Measurements from ENCODE around the gene SYVN1.

DNA sequence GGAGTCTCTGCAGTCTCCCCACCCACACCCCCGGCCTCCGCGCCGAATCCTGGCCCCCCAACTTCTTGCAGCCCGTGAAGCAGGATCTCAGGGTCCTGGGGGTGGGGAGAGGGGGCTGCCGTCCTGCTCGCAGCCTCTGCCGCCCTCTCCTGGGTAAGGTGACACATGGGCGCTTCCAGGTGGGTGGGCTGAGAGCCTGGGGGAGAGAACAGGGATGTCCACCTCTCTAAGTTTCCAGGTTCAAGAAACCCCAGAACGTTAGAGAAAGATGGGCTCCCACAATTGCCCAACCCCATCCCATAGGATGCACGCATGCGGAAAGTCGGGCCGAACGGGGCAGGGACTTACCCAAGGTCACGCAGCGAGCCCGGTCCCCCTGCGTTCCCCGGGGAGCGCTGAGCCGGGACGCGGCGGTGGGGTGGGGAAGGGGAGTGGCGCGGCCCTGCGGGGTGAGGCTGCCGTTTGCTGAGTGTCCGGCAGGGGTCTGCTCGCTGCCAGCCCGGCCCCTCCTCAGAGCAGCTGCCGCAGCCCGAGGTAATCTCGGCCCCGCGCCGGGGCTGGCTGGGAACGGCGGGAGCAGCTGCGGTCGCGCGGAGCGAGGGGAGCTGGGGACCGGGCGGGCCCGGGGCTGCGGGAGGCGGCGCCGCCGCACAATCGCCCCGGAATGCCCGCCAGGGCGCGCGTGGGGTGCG, 46.7 kb upstream of the SYVN1 start:
- TF ChIP-seq, protein P1, sequence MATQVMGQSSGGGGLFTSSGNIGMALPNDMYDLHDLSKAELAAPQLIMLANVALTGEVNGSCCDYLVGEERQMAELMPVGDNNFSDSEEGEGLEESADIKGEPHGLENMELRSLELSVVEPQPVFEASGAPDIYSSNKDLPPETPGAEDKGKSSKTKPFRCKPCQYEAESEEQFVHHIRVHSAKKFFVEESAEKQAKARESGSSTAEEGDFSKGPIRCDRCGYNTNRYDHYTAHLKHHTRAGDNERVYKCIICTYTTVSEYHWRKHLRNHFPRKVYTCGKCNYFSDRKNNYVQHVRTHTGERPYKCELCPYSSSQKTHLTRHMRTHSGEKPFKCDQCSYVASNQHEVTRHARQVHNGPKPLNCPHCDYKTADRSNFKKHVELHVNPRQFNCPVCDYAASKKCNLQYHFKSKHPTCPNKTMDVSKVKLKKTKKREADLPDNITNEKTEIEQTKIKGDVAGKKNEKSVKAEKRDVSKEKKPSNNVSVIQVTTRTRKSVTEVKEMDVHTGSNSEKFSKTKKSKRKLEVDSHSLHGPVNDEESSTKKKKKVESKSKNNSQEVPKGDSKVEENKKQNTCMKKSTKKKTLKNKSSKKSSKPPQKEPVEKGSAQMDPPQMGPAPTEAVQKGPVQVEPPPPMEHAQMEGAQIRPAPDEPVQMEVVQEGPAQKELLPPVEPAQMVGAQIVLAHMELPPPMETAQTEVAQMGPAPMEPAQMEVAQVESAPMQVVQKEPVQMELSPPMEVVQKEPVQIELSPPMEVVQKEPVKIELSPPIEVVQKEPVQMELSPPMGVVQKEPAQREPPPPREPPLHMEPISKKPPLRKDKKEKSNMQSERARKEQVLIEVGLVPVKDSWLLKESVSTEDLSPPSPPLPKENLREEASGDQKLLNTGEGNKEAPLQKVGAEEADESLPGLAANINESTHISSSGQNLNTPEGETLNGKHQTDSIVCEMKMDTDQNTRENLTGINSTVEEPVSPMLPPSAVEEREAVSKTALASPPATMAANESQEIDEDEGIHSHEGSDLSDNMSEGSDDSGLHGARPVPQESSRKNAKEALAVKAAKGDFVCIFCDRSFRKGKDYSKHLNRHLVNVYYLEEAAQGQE (IDR thresholded peaks at IDR 0.05; ENCODE audit: low read depth, low read length) = no peak
- TF ChIP-seq CREB1 (IDR thresholded peaks at IDR 0.05; ENCODE audit: low read depth) (no peak), POLR2AphosphoS5 (IDR thresholded peaks at IDR 0.05; ENCODE audit: low read length) (no peak), KDM1A (IDR thresholded peaks at IDR 0.05; ENCODE audit: borderline replicate concordance) (no peak), HDAC2 (IDR thresholded peaks at IDR 0.05) (no peak), MYC (IDR thresholded peaks at IDR 0.05; ENCODE audit: insufficient read depth, insufficient read length, insufficient replicate concordance, low read length, severe bottlenecking) (no peak), JUNB (IDR thresholded peaks at IDR 0.05) (no peak), IKZF2 (IDR thresholded peaks at IDR 0.05) (peak; percentile 47 to 54; a peak in 2 of 4 replicates), ZNF274 (IDR thresholded peaks at IDR 0.05; ENCODE audit: insufficient read depth, insufficient read length) (no peak)
- TF ChIP-seq, protein P2, sequence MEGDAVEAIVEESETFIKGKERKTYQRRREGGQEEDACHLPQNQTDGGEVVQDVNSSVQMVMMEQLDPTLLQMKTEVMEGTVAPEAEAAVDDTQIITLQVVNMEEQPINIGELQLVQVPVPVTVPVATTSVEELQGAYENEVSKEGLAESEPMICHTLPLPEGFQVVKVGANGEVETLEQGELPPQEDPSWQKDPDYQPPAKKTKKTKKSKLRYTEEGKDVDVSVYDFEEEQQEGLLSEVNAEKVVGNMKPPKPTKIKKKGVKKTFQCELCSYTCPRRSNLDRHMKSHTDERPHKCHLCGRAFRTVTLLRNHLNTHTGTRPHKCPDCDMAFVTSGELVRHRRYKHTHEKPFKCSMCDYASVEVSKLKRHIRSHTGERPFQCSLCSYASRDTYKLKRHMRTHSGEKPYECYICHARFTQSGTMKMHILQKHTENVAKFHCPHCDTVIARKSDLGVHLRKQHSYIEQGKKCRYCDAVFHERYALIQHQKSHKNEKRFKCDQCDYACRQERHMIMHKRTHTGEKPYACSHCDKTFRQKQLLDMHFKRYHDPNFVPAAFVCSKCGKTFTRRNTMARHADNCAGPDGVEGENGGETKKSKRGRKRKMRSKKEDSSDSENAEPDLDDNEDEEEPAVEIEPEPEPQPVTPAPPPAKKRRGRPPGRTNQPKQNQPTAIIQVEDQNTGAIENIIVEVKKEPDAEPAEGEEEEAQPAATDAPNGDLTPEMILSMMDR (IDR thresholded peaks at IDR 0.05 in 2 of 3, conservative IDR thresholded peaks at IDR 0.05 in 1 of 3; ENCODE audit: control insufficient read depth in 2 of 3, extremely low read depth in 1 of 3, insufficient read depth in 1 of 3, low read depth in 3 of 3, low read length in 3 of 3) = peak; percentile 66 to 83 (median 72)
- TF ChIP-seq, protein P3, sequence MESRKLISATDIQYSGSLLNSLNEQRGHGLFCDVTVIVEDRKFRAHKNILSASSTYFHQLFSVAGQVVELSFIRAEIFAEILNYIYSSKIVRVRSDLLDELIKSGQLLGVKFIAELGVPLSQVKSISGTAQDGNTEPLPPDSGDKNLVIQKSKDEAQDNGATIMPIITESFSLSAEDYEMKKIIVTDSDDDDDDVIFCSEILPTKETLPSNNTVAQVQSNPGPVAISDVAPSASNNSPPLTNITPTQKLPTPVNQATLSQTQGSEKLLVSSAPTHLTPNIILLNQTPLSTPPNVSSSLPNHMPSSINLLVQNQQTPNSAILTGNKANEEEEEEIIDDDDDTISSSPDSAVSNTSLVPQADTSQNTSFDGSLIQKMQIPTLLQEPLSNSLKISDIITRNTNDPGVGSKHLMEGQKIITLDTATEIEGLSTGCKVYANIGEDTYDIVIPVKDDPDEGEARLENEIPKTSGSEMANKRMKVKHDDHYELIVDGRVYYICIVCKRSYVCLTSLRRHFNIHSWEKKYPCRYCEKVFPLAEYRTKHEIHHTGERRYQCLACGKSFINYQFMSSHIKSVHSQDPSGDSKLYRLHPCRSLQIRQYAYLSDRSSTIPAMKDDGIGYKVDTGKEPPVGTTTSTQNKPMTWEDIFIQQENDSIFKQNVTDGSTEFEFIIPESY (IDR thresholded peaks at IDR 0.05) = no peak
- TF ChIP-seq, protein P4, sequence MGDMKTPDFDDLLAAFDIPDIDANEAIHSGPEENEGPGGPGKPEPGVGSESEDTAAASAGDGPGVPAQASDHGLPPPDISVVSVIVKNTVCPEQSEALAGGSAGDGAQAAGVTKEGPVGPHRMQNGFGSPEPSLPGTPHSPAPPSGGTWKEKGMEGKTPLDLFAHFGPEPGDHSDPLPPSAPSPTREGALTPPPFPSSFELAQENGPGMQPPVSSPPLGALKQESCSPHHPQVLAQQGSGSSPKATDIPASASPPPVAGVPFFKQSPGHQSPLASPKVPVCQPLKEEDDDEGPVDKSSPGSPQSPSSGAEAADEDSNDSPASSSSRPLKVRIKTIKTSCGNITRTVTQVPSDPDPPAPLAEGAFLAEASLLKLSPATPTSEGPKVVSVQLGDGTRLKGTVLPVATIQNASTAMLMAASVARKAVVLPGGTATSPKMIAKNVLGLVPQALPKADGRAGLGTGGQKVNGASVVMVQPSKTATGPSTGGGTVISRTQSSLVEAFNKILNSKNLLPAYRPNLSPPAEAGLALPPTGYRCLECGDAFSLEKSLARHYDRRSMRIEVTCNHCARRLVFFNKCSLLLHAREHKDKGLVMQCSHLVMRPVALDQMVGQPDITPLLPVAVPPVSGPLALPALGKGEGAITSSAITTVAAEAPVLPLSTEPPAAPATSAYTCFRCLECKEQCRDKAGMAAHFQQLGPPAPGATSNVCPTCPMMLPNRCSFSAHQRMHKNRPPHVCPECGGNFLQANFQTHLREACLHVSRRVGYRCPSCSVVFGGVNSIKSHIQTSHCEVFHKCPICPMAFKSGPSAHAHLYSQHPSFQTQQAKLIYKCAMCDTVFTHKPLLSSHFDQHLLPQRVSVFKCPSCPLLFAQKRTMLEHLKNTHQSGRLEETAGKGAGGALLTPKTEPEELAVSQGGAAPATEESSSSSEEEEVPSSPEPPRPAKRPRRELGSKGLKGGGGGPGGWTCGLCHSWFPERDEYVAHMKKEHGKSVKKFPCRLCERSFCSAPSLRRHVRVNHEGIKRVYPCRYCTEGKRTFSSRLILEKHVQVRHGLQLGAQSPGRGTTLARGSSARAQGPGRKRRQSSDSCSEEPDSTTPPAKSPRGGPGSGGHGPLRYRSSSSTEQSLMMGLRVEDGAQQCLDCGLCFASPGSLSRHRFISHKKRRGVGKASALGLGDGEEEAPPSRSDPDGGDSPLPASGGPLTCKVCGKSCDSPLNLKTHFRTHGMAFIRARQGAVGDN (IDR thresholded peaks at IDR 0.05) = 0 out of 2 replicates have a peak, but pooled peaks have one; percentile 51
- TF ChIP-seq, protein P5, sequence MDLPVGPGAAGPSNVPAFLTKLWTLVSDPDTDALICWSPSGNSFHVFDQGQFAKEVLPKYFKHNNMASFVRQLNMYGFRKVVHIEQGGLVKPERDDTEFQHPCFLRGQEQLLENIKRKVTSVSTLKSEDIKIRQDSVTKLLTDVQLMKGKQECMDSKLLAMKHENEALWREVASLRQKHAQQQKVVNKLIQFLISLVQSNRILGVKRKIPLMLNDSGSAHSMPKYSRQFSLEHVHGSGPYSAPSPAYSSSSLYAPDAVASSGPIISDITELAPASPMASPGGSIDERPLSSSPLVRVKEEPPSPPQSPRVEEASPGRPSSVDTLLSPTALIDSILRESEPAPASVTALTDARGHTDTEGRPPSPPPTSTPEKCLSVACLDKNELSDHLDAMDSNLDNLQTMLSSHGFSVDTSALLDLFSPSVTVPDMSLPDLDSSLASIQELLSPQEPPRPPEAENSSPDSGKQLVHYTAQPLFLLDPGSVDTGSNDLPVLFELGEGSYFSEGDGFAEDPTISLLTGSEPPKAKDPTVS (IDR thresholded peaks at IDR 0.05; ENCODE audit: low read depth, low read length) = no peak
